ENCODE data around the gene IDH2. TPM values are rescaled to one million over a fixed set of nuclear protein-coding genes. Genes with fewer than 3 reads are reported as not detected.

The IDH2 gene
- total and polyA plus RNA-seq, 7 experiments from 2014 or later: 32.4 to 230 (median 51.9) TPM

DNA sequence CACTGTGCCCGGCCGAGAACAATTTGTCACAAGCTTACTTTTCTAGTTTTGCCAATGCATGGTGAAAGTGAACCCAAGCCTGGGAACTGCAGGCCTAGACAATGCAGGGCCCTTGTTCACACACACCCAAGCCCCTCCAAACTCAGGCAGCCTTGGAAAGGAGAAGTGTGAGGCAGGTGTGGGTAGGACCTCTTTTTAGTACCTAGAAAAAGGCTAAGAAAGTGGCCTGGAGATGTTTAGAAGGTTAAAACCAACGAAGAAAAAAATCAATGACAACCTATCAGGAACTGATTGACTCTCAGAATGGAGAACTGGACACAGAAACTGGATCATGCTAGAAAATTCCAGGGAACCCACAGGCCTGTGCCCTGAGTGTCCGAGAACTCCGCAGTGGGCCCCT is 18.8 kb downstream of the IDH2 start:
- ATAC-seq (no peak), DNase-seq (no peak)
- POLR2A ChIA-PET: interaction anchor here (0.6 kb wide), 1 partner anchor 79 kb away, joined by 4 read pairs; no protein-coding TSS in a partner anchor
- Histone ChIP-seq H3K4me3 (ENCODE audit: low read length) (no peak overlapping the region), H3K9me3 (ENCODE audit: control insufficient read depth in 2 of 3, low read length in 3 of 3) (no peaks in the 10 kb centered on the region), H3K4me1 (ENCODE audit: control insufficient read depth in 2 of 2, insufficient read depth in 2 of 2, low read length in 2 of 2) (no peaks in the 10 kb centered on the region), H3K27me3 (ENCODE audit: control insufficient read depth in 2 of 2, insufficient read depth in 2 of 2, low read length in 2 of 2) (no peaks in the 10 kb centered on the region), H3K27ac (ENCODE audit: low read depth, low read length) (no peak overlapping the region), H3K36me3 (ENCODE audit: control insufficient read depth in 2 of 3, insufficient read depth in 3 of 3, low read length in 3 of 3) (peaks cover 17 to 85% (median 22%) of the 10 kb centered on the region in 3 experiments)
- intact Hi-C loops (cut with micrococcal nuclease): no loop called here
- Mint-ChIP-seq H3K4me3 (no peak overlapping the region), H3K36me3 (peaks cover 3 to 30% (median 13%) of the 10 kb centered on the region in 5 donors), H3K27ac (peak overlapping the region in 2 of 9 donors; percentile 25 to 46), H3K4me1 (peaks cover 0 to 11% (median 6%) of the 10 kb centered on the region in 7 donors), H3K27me3 (no peaks in the 10 kb centered on the region), H3K9me3 (no peaks in the 10 kb centered on the region)
- CTCF ChIA-PET: no interaction called here

DNA sequence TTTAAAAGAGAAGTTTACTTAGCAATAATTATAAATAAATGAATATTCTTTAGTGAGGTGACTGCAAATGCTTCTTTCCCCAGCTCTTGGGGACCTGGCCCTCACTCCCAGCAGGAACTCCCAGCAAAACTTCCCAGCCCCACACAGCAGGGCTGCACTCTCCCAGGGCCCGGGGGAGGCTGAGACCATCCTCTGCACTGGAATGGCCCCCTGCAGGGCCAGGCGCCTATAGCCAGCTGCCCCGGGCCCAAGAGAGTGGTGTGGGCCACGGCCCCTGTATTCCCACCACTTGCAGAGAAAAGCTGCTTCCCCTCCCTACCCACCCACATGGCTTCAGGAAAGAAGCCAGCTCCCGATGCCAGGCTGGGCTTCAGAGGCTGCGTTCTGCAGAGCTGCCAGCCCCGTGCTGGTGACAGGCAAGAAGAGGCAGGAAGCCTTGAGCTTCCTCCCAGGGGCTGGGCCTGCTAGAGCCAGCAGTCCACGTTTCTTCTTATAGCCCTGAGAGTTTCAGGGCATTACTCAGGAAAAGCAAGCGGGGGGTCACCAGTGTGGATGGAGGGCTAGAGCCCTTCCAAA is 20.0 kb downstream of the IDH2 start:
- intact Hi-C loops (cut with micrococcal nuclease): no loop called here
- ChIA-PET POLR2A (interaction anchor here (1.3 kb wide), 1 partner anchor 9 kb away, joined by 4 read pairs; no protein-coding TSS in a partner anchor), CTCF (interaction anchor here (0.6 kb wide), 1 partner anchor 332 kb away, joined by 5 read pairs; no protein-coding TSS in a partner anchor)
- peaks cover 0 to 10% (median 7%) of the 10 kb centered on the region in 7 donors for H3K4me1 Mint-ChIP-seq
- no peak overlapping the region for H3K4me3 Mint-ChIP-seq
- H3K27me3 Mint-ChIP-seq: no peaks in the 10 kb centered on the region
- H3K9me3 Mint-ChIP-seq: no peaks in the 10 kb centered on the region
- no peak for ATAC-seq
- peaks cover 3 to 30% (median 12%) of the 10 kb centered on the region in 5 donors for H3K36me3 Mint-ChIP-seq
- Histone ChIP-seq H3K4me1 (ENCODE audit: control insufficient read depth in 2 of 2, insufficient read depth in 2 of 2, low read length in 2 of 2) (no peaks in the 10 kb centered on the region), H3K4me3 (ENCODE audit: low read length) (no peak overlapping the region), H3K36me3 (ENCODE audit: control insufficient read depth in 2 of 3, insufficient read depth in 3 of 3, low read length in 3 of 3) (peaks cover 5 to 77% (median 14%) of the 10 kb centered on the region in 3 experiments), H3K9me3 (ENCODE audit: control insufficient read depth in 2 of 3, low read length in 3 of 3) (no peaks in the 10 kb centered on the region), H3K27ac (ENCODE audit: low read depth, low read length) (no peak overlapping the region), H3K27me3 (ENCODE audit: control insufficient read depth in 2 of 2, insufficient read depth in 2 of 2, low read length in 2 of 2) (no peaks in the 10 kb centered on the region)
- no peak for DNase-seq
- H3K27ac Mint-ChIP-seq: peak overlapping the region in 4 of 9 donors; percentile 25 to 62 (median 32)

DNA sequence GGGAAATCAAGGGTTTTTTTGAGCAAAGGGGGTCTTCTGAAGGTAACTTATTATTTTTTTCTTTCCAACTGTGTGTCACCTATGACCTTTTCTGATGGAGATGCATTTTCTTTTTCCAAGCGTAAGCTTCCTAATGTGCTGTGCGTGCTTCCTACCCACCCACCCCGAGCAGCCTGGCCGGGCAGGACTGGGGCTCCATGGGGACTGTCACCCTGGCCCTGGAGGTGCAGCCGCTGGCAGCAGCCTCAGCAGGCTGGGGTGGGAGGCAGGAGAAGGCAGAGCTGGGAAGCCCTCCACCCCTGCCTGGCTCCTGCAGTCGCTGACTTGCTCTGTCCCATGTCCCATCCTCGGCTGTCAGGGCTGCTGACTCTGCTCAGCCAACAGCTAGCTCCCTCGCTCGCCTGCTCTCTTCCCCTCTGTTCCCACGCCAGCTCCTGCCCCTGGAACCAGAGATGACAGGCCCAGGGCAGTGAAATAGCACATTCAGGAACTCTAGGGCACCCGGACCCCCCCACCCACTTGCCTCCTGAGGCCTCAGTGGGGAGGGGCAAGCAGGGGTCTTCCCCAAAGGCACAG is 21.4 kb downstream of the IDH2 start:
- peaks cover 0 to 2% (median 0%) of the 10 kb centered on the region in 7 donors for H3K4me1 Mint-ChIP-seq
- ChIA-PET POLR2A (no interaction called here), CTCF (interaction anchor here (0.7 kb wide), 1 partner anchor 186 kb away, joined by 3 read pairs; no protein-coding TSS in a partner anchor)
- Histone ChIP-seq H3K4me1 (ENCODE audit: control insufficient read depth in 2 of 2, insufficient read depth in 2 of 2, low read length in 2 of 2) (no peaks in the 10 kb centered on the region), H3K27me3 (ENCODE audit: control insufficient read depth in 2 of 2, insufficient read depth in 2 of 2, low read length in 2 of 2) (no peaks in the 10 kb centered on the region), H3K4me3 (ENCODE audit: low read length) (no peak overlapping the region), H3K36me3 (ENCODE audit: control insufficient read depth in 2 of 3, insufficient read depth in 3 of 3, low read length in 3 of 3) (peaks cover 3 to 74% (median 7%) of the 10 kb centered on the region in 3 experiments), H3K27ac (ENCODE audit: low read depth, low read length) (no peak overlapping the region), H3K9me3 (ENCODE audit: control insufficient read depth in 2 of 3, low read length in 3 of 3) (no peaks in the 10 kb centered on the region)
- ATAC-seq (no peak), DNase-seq (no peak)
- H3K27ac Mint-ChIP-seq: no peak overlapping the region
- intact Hi-C loops (cut with micrococcal nuclease): no loop called here
- H3K9me3 Mint-ChIP-seq: no peaks in the 10 kb centered on the region
- no peaks in the 10 kb centered on the region for H3K27me3 Mint-ChIP-seq
- no peak overlapping the region for H3K4me3 Mint-ChIP-seq
- H3K36me3 Mint-ChIP-seq: peaks cover 0 to 23% (median 6%) of the 10 kb centered on the region in 5 donors

DNA sequence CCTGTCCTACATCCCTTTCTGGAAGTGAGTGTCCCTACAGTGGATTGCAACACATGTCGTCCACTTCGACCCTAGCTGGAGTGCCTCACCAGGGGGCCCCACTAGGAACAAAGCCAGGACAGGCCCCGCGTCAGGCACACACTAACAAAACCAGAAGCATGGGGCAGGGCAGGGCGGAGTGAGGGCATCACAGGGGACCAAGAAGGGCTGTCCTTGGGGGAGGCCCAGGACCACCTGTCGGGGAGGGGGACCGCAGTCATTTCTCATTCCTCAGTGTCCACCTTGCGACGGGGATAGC is 21.9 kb downstream of the IDH2 start:
- no peaks in the 10 kb centered on the region for H3K9me3 ChIP-seq (ENCODE audit: control insufficient read depth in 2 of 3, low read length in 3 of 3)
- Mint-ChIP-seq H3K4me1 (peaks cover 0 to 2% (median 0%) of the 10 kb centered on the region in 7 donors), H3K36me3 (peaks cover 0 to 21% (median 4%) of the 10 kb centered on the region in 5 donors), H3K9me3 (no peaks in the 10 kb centered on the region), H3K27ac (peak overlapping the region in 1 of 9 donors; percentile 38), H3K27me3 (no peaks in the 10 kb centered on the region), H3K4me3 (no peak overlapping the region)
- POLR2A ChIA-PET: no interaction called here
- DNase-seq (no peak), ATAC-seq (no peak)
- CTCF ChIA-PET: no interaction called here
- no peaks in the 10 kb centered on the region for H3K4me1 ChIP-seq (ENCODE audit: control insufficient read depth in 2 of 2, insufficient read depth in 2 of 2, low read length in 2 of 2)
- no peak overlapping the region for H3K27ac ChIP-seq (ENCODE audit: low read depth, low read length)
- intact Hi-C loops (cut with micrococcal nuclease): no loop called here
- H3K36me3 ChIP-seq (ENCODE audit: control insufficient read depth in 2 of 3, insufficient read depth in 3 of 3, low read length in 3 of 3): peaks cover 3 to 74% (median 4%) of the 10 kb centered on the region in 3 experiments
- no peaks in the 10 kb centered on the region for H3K27me3 ChIP-seq (ENCODE audit: control insufficient read depth in 2 of 2, insufficient read depth in 2 of 2, low read length in 2 of 2)
- no peak overlapping the region for H3K4me3 ChIP-seq (ENCODE audit: low read length)

DNA sequence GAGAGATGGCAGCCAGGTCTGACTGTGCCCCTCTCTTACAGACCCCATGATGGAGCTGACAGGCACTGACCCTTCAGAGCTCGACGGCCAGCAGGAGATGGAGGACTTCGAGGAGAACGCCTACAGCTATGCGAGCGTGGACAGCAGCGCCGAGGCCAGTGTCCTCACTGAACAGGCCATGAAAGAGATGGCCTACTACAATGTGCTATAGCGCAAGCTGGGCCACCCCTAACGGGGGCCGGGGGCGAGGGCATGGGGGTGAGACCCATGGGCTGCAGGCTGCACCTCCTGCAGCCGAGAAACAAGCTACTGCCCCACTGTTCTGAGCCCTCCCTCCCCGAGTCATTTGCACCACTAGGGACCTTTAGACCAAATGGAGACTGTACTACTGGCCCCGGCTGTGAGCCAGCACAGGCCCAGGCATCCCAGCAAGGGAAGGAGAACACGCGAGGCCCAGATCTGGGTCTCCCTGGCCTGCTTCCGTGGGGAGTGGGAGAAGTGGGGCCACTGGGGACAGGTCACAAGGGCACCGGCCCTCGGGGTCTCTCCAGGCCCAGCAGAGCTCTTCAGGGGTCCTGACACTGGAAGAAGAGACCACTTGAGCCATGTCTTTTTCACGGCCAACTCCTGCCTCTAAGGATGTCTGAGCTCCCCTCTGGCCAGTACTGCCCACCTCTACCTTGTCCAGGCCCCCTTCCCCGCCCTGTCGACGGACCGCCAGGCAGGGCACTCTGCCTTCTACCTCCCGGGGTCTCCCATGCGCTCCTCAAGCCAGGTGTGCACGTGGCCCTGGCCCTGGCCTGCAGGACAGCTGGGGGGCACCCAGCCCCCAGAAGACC is 22.4 kb downstream of the IDH2 start:
- Mint-ChIP-seq H3K27me3 (no peaks in the 10 kb centered on the region), H3K4me1 (peaks cover 0 to 2% (median 0%) of the 10 kb centered on the region in 7 donors), H3K4me3 (no peak overlapping the region), H3K9me3 (no peaks in the 10 kb centered on the region), H3K36me3 (peaks cover 0 to 21% (median 4%) of the 10 kb centered on the region in 5 donors), H3K27ac (no peak overlapping the region)
- POLR2A ChIA-PET: interaction anchor here (1.2 kb wide), 1 partner anchor 22 kb away, joined by 3 read pairs; the partner anchor contains the start of gene IDH2
- intact Hi-C loops (cut with micrococcal nuclease): no loop called here
- Histone ChIP-seq H3K4me3 (ENCODE audit: low read length) (no peak overlapping the region), H3K27ac (ENCODE audit: low read depth, low read length) (no peak overlapping the region), H3K4me1 (ENCODE audit: control insufficient read depth in 2 of 2, insufficient read depth in 2 of 2, low read length in 2 of 2) (no peaks in the 10 kb centered on the region), H3K27me3 (ENCODE audit: control insufficient read depth in 2 of 2, insufficient read depth in 2 of 2, low read length in 2 of 2) (no peaks in the 10 kb centered on the region), H3K36me3 (ENCODE audit: control insufficient read depth in 2 of 3, insufficient read depth in 3 of 3, low read length in 3 of 3) (peaks cover 3 to 74% (median 4%) of the 10 kb centered on the region in 3 experiments), H3K9me3 (ENCODE audit: control insufficient read depth in 2 of 3, low read length in 3 of 3) (no peaks in the 10 kb centered on the region)
- CTCF ChIA-PET: interaction anchor here (0.6 kb wide), 1 partner anchor 11 kb away, joined by 3 read pairs; no protein-coding TSS in a partner anchor
- no peak for ATAC-seq
- DNase-seq: no peak

DNA sequence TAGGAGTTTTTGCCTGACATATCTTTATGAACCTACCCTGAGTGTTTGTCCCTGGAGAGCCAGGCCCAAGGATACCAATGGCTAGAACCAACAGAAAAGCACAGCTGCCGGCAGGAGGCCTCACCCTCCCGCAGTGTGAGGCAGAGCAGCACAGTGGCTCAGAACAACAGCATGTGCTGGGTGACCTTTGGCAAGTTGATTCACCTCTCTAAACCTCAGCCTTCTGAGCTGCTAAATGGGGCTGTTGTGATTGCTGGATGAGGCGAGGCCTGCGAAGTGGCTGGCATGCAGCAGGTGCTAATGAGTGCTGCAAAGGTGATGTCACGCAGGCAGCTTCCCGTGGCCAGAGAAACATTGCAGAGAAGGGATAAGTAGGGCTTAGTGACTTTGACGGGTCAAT is 23.3 kb downstream of the IDH2 start:
- Histone ChIP-seq H3K9me3 (ENCODE audit: control insufficient read depth in 2 of 3, low read length in 3 of 3) (no peaks in the 10 kb centered on the region), H3K36me3 (ENCODE audit: control insufficient read depth in 2 of 3, insufficient read depth in 3 of 3, low read length in 3 of 3) (peaks cover 0 to 72% (median 4%) of the 10 kb centered on the region in 3 experiments), H3K27ac (ENCODE audit: low read depth, low read length) (no peak overlapping the region), H3K4me3 (ENCODE audit: low read length) (no peak overlapping the region), H3K27me3 (ENCODE audit: control insufficient read depth in 2 of 2, insufficient read depth in 2 of 2, low read length in 2 of 2) (no peaks in the 10 kb centered on the region), H3K4me1 (ENCODE audit: control insufficient read depth in 2 of 2, insufficient read depth in 2 of 2, low read length in 2 of 2) (no peaks in the 10 kb centered on the region)
- DNase-seq (no peak), ATAC-seq (no peak)
- POLR2A ChIA-PET: interaction anchor here (1.2 kb wide), 1 partner anchor 23 kb away, joined by 3 read pairs; the partner anchor contains the start of gene IDH2
- H3K27ac Mint-ChIP-seq: peak overlapping the region in 3 of 9 donors; percentile 42 to 62 (median 52)
- H3K4me3 Mint-ChIP-seq: no peak overlapping the region
- H3K27me3 Mint-ChIP-seq: no peaks in the 10 kb centered on the region
- peaks cover 0 to 2% (median 0%) of the 10 kb centered on the region in 7 donors for H3K4me1 Mint-ChIP-seq
- intact Hi-C loops (cut with micrococcal nuclease): no loop called here
- peaks cover 0 to 23% (median 4%) of the 10 kb centered on the region in 5 donors for H3K36me3 Mint-ChIP-seq
- H3K9me3 Mint-ChIP-seq: no peaks in the 10 kb centered on the region
- CTCF ChIA-PET: interaction anchor here (0.6 kb wide), 1 partner anchor 313 kb away, joined by 3 read pairs; no protein-coding TSS in a partner anchor
